NT2/D1 (cell line): Measurements from ENCODE around the gene CORO1A.

ENCODE experiments used
- YY1 ChIP-seq: IDR thresholded peaks from 2 replicates; pipeline ENCODE4 v1.6.1; 2011; ENCODE audit not compliant: insufficient read length, insufficient read depth
- ZNF274 ChIP-seq: IDR thresholded peaks from 2 replicates; pipeline ENCODE4 v1.6.1; 2011; ENCODE audit warnings: mild to moderate bottlenecking, low read depth, low read length

- TF ChIP-seq YY1 (no peak), ZNF274 (no peak)
Measured at GRCh38 chr16:30185683-30186421, 2.5 kb downstream of the CORO1A start.
